Fibroblast of lung (primary cell): ENCODE data around the gene AATF.

Source experiments
- CTCF ChIP-seq, 2 donors: IDR thresholded peaks in 1 of 2; conservative IDR thresholded peaks in 1 of 2; 1 replicate in 1 of 2; 2 replicates in 1 of 2; pipeline ENCODE4 v1.5.1; 2011 to 2012; ENCODE audit warnings: low read length in 2 of 2, control low read depth in 1 of 2, inconsistent platforms in 1 of 2, low read depth in 1 of 2, mild to moderate bottlenecking in 1 of 2
- EZH2 ChIP-seq: IDR thresholded peaks from 2 replicates; pipeline ENCODE4 v1.5.1; 2012; ENCODE audit warnings: low read length, control low read depth, mild to moderate bottlenecking; ENCODE audit errors: missing control alignments

- TF ChIP-seq CTCF (conservative IDR thresholded peaks at IDR 0.05 in 1 of 2, IDR thresholded peaks at IDR 0.05 in 1 of 2; ENCODE audit: low read depth in 1 of 2, low read length in 2 of 2) (no peak), EZH2 (no peak)
These were observed 141.2 kb downstream of the AATF start for GRCh38 chr17:37089956-37090355.
